Breast epithelium (tissue), 3 donors: ENCODE measurements around the gene CREB3L4.

Experiments used
- POLR2A ChIP-seq: fragments of 450-650 bp; IDR thresholded peaks from one replicate; pipeline ENCODE4 v1.6.1; 2016; ENCODE audit warnings: antibody characterized with exemption, mild to moderate bottlenecking, moderate library complexity
- POLR2AphosphoS5 ChIP-seq, 3 donors: sonication (generic); formaldehyde crosslinking; IDR thresholded peaks; one replicate each; pipeline ENCODE4 v1.6.1; 2017; ENCODE audit warnings: antibody characterized with exemption in 3 of 3
- TF ChIP-seq, protein P1 (sequence below), 3 donors: fragments of 450-650 bp; IDR thresholded peaks; one replicate each; pipeline ENCODE4 v1.5.1; 2016 to 2017; ENCODE audit warnings: antibody characterized with exemption in 3 of 3, mild to moderate bottlenecking in 3 of 3, moderate library complexity in 3 of 3

DNA sequence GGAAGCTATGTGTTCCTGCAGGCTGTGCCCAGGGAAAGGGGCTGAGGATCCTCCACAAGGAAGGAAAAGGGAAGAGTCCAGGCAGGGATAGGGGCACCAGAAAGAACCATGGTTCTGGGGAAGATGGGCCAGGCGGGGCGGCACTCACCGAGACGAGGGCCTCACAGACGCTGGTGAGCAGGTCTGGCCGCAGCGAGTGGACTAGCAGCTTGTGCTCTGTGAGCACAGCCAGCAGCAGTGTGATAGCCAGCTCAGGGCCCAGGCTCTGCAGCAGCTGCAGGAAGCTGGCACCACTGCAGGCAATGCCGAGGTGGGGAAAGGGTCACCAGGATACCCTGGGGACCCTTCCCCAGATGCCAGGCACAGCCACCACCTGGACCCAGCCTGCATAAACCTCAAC is 26.9 kb upstream of the CREB3L4 start:
- TF ChIP-seq, protein P1, sequence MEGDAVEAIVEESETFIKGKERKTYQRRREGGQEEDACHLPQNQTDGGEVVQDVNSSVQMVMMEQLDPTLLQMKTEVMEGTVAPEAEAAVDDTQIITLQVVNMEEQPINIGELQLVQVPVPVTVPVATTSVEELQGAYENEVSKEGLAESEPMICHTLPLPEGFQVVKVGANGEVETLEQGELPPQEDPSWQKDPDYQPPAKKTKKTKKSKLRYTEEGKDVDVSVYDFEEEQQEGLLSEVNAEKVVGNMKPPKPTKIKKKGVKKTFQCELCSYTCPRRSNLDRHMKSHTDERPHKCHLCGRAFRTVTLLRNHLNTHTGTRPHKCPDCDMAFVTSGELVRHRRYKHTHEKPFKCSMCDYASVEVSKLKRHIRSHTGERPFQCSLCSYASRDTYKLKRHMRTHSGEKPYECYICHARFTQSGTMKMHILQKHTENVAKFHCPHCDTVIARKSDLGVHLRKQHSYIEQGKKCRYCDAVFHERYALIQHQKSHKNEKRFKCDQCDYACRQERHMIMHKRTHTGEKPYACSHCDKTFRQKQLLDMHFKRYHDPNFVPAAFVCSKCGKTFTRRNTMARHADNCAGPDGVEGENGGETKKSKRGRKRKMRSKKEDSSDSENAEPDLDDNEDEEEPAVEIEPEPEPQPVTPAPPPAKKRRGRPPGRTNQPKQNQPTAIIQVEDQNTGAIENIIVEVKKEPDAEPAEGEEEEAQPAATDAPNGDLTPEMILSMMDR (IDR thresholded peaks at IDR 0.05): no peak
- TF ChIP-seq POLR2AphosphoS5 (IDR thresholded peaks at IDR 0.05) (no peak), POLR2A (no peak)
